Kidney (tissue), 14 donors: Measurements from ENCODE around the gene GDF10. TPM values are rescaled to one million over a fixed set of nuclear protein-coding genes. Genes with fewer than 3 reads are reported as not detected.

Experiments
- DNase-seq, 5 donors: peaks; one replicate each; pipeline ENCODE4 v3.0.0-alpha.2; 2013 to 2020
- FAIRE-seq: peaks from 2 replicates; lab custom pipeline; 2012; peaks lifted over from hg19 to GRCh38; lab: Jason Lieb, UNC
- H3K27ac ChIP-seq, 2 donors: one replicate each; pipeline ENCODE4 v1.7.0; 2013; ENCODE audit warnings: low read depth in 2 of 2, low read length in 2 of 2, inconsistent platforms in 1 of 2
- H3K27me3 ChIP-seq: one replicate; pipeline ENCODE4 v1.7.1; 2013; ENCODE audit warnings: low read length, inconsistent platforms; ENCODE audit not compliant: control insufficient read depth, insufficient read depth
- H3K36me3 ChIP-seq, 3 donors: one replicate each; pipeline versions ENCODE4 v1.7.0 to v1.7.1; 2013; ENCODE audit warnings: low read length in 3 of 3, control low read depth in 1 of 3, inconsistent platforms in 1 of 3; ENCODE audit not compliant: insufficient read depth in 3 of 3, control insufficient read depth in 2 of 3
- H3K4me1 ChIP-seq, 3 donors: one replicate each; pipeline versions ENCODE4 v1.7.0 to v1.7.1; 2013; ENCODE audit warnings: low read length in 3 of 3, inconsistent platforms in 1 of 3, low read depth in 1 of 3; ENCODE audit not compliant: control insufficient read depth in 2 of 3, insufficient read depth in 2 of 3
- H3K4me3 ChIP-seq, 3 donors: one replicate each; pipeline versions ENCODE4 v1.7.0 to v1.8.1; 2013; ENCODE audit warnings: low read length in 3 of 3, control low read depth in 1 of 3, inconsistent platforms in 1 of 3
- H3K9ac ChIP-seq, 3 donors: one replicate each; pipeline versions ENCODE4 v1.7.0 to v1.7.1; 2013; ENCODE audit warnings: low read length in 3 of 3, control low read depth in 1 of 3, inconsistent platforms in 1 of 3
- H3K9me3 ChIP-seq, 3 donors: one replicate each; pipeline versions ENCODE4 v1.7.0 to v1.7.1; 2013; ENCODE audit warnings: low read length in 3 of 3, control low read depth in 1 of 3, inconsistent platforms in 1 of 3; ENCODE audit not compliant: control insufficient read depth in 2 of 3, insufficient read depth in 1 of 3
- intact Hi-C: fragments of 100-400 bp; cut with DNase I; formaldehyde crosslinking; loops from one replicate; pipeline ENCODE4 v1.11.1; 2022
- polyA plus RNA-seq: library from polyadenylated mRNA; stranded (reverse); fragments of 350-450 nt; fragmentation: Illumina TruSeq; extraction: RNeasy Lipid Tissue Mini Kit (QIAGEN cat#74804); gene quantifications from one replicate; pipeline ENCODE4 v1.2.3, GENCODE V29; 2014; ENCODE audit warnings: low read depth, low replicate concordance; ENCODE audit not compliant: insufficient read depth
- total RNA-seq: library from RNA; stranded (reverse); fragmentation: NEBNext Ultra II Directional; extraction: Animal tissue kit (Norgen Biotek cat#: 25700); gene quantifications from one replicate; pipeline ENCODE4 v1.2.1, GENCODE V29; 2021
- TF ChIP-seq, protein P1 (sequence below): IDR thresholded peaks from 3 replicates; pipeline ENCODE4 v1.5.1; 2012; ENCODE audit warnings: mild to moderate bottlenecking, moderate library complexity, borderline replicate concordance; ENCODE audit not compliant: insufficient read depth; ENCODE audit errors: extremely low read depth
- donor health status: control.
- donor health status: control.
- donor health status: control.
- donor health status: control.
- donor health status: control.
- donor health status: DM: yes; HTN: yes; CAD: no.
- donor health status: Normal renal cell carcinoma (clear cell type).

The GDF10 gene
- total and polyA plus RNA-seq, 2 donors from 2014 or later, result 1.1 TPM; not detected in 1

- FAIRE-seq (no peak), DNase-seq (no peak)
- Histone ChIP-seq H3K27me3 (no peaks in the 10 kb centered on the region), H3K27ac (no peak overlapping the region), H3K36me3 (no peaks in the 10 kb centered on the region), H3K4me3 (no peak overlapping the region), H3K9me3 (no peaks in the 10 kb centered on the region), H3K4me1 (no peaks in the 10 kb centered on the region), H3K9ac (no peak overlapping the region)
- intact Hi-C loops, result no loop called here
- TF ChIP-seq, protein P1, sequence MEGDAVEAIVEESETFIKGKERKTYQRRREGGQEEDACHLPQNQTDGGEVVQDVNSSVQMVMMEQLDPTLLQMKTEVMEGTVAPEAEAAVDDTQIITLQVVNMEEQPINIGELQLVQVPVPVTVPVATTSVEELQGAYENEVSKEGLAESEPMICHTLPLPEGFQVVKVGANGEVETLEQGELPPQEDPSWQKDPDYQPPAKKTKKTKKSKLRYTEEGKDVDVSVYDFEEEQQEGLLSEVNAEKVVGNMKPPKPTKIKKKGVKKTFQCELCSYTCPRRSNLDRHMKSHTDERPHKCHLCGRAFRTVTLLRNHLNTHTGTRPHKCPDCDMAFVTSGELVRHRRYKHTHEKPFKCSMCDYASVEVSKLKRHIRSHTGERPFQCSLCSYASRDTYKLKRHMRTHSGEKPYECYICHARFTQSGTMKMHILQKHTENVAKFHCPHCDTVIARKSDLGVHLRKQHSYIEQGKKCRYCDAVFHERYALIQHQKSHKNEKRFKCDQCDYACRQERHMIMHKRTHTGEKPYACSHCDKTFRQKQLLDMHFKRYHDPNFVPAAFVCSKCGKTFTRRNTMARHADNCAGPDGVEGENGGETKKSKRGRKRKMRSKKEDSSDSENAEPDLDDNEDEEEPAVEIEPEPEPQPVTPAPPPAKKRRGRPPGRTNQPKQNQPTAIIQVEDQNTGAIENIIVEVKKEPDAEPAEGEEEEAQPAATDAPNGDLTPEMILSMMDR, result no peak
These were observed 4.6 kb upstream of the GDF10 start for GRCh38 chr10:47295411-47295810.

DNA sequence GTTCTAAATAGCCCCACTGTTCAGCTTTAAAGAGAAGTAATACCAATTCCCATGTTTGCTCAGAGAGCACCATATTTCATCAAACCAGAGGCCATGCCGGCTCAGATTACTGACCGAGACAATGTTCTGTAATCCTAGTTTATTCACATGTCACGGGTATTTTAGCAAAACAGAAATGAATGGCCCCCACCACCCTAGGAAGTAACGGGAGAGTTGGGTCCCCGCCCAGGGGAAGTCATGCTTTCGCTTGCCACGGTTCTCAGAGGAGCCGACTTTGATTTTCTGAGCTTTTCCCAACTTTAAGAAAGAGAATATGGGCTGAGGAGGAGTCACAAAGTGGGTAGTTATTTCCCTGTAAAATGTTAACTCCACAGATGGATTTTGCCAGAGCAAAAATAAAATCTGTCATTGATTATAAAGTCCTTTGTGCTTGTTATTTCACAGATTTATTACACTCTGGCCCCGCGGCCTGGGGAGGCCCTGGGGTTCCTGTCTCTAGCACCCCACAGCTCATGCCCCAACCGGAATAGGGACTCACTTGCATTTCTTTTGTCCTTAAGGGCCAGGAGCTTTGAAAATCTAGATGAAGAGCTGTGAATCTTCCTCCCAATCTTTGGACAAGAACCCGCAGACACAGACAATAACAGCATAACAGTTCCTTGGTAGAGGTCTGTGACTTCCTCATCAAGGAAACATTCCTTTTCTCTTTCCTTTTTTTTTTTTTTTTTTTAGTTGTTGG lies 3.7 kb upstream of the GDF10 start:
- H3K27ac ChIP-seq, result no peak overlapping the region

DNA sequence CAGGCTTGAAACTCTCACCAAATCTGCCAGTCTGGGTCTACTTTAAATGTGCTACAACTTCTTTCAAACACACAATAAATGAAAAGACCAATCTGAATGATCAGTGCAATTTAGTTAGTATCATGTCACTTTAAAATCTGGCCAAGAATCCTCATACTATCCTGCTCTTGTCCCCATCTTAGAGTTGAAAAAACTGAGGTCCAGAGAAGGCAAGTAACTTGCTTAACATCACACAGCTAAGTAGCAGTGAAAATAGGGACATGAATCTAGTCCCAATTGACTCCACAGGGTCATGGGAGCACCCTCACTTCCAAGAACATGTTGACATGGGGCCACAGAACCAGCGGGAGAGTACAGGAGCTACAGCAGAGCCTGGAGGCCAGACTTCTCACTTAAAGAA lies 3.1 kb upstream of the GDF10 start:
- DNase-seq (no peak), FAIRE-seq (no peak)
- TF ChIP-seq, protein P1, result no peak
- Histone ChIP-seq H3K4me3 (no peak overlapping the region), H3K27ac (no peak overlapping the region), H3K36me3 (no peaks in the 10 kb centered on the region), H3K9me3 (no peaks in the 10 kb centered on the region), H3K9ac (no peak overlapping the region), H3K27me3 (no peaks in the 10 kb centered on the region), H3K4me1 (peaks cover 0 to 2% (median 0%) of the 10 kb centered on the region in 3 donors)
- intact Hi-C loops, result no loop called here

More for the DNA sequence above, 3.7 kb upstream of the GDF10 start:
- peak in 2 of 5 donors; percentile 48 to 54 for DNase-seq
- Histone ChIP-seq H3K9ac (no peak overlapping the region), H3K9me3 (no peaks in the 10 kb centered on the region), H3K4me3 (no peak overlapping the region), H3K36me3 (no peaks in the 10 kb centered on the region), H3K27me3 (no peaks in the 10 kb centered on the region), H3K4me1 (peaks cover 0 to 2% (median 0%) of the 10 kb centered on the region in 3 donors)
- TF ChIP-seq, protein P1, result no peak
- intact Hi-C loops, result no loop called here
- FAIRE-seq, result no peak
